Tibial nerve (tissue), 4 donors: ENCODE measurements around the gene CTBP2.

ENCODE experiments used
- EP300 ChIP-seq, 2 donors: sonication (generic); formaldehyde crosslinking; IDR thresholded peaks; one replicate each; pipeline ENCODE4 v1.6.1; 2017; ENCODE audit warnings: antibody characterized with exemption in 2 of 2, mild to moderate bottlenecking in 1 of 2
- POLR2A ChIP-seq, 2 donors: fragments of 450-650 bp; IDR thresholded peaks; one replicate each; pipeline ENCODE4 v1.6.1; 2017; ENCODE audit warnings: antibody characterized with exemption in 2 of 2, mild to moderate bottlenecking in 2 of 2, moderate library complexity in 2 of 2
- TF ChIP-seq, protein P1 (sequence below), 5 experiments: fragments of 200-600 bp in 3 of 5; fragments of 450-650 bp in 2 of 5; sonication (generic) in 3 of 5; IDR thresholded peaks; one replicate each; pipeline ENCODE4 v1.5.1; 2016 to 2019; ENCODE audit warnings: antibody characterized with exemption in 5 of 5, mild to moderate bottlenecking in 3 of 5, moderate library complexity in 2 of 5

DNA sequence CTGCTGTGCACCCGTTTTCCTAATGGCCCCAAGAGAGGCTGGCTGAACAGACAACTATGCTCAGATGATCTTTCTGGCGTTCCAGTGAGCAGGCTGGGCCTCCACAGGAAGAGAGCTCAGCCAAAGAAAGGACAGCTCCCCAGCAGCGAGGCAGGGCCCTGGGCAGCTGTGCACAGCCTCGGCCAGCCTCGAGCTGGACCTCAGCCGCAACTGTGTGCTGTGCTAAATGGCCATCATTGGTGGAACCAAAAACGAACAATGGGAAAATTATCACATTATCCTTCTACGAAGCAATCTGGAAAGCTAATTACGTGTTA lies 97.5 kb downstream of the CTBP2 start:
- TF ChIP-seq POLR2A (IDR thresholded peaks at IDR 0.05) (no peak), EP300 (IDR thresholded peaks at IDR 0.05) (no peak)
- TF ChIP-seq, protein P1, sequence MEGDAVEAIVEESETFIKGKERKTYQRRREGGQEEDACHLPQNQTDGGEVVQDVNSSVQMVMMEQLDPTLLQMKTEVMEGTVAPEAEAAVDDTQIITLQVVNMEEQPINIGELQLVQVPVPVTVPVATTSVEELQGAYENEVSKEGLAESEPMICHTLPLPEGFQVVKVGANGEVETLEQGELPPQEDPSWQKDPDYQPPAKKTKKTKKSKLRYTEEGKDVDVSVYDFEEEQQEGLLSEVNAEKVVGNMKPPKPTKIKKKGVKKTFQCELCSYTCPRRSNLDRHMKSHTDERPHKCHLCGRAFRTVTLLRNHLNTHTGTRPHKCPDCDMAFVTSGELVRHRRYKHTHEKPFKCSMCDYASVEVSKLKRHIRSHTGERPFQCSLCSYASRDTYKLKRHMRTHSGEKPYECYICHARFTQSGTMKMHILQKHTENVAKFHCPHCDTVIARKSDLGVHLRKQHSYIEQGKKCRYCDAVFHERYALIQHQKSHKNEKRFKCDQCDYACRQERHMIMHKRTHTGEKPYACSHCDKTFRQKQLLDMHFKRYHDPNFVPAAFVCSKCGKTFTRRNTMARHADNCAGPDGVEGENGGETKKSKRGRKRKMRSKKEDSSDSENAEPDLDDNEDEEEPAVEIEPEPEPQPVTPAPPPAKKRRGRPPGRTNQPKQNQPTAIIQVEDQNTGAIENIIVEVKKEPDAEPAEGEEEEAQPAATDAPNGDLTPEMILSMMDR (IDR thresholded peaks at IDR 0.05): no peak
